K562 (cell line): Measurements from ENCODE around the gene TANC1. TPM values are rescaled to one million over a fixed set of nuclear protein-coding genes. Genes with fewer than 3 reads are reported as not detected.
A peak's percentile ranks its signal among the peaks of the same experiment; 100 is the strongest.

Source experiments
- BHLHE40 ChIP-seq: IDR thresholded peaks from 2 replicates; pipeline ENCODE4 v1.6.1; 2011; ENCODE audit warnings: low read length, improper control_type of control experiment
- CBFA2T2 ChIP-seq: fragments of 450-650 bp; conservative IDR thresholded peaks from 2 replicates; pipeline ENCODE4 v1.6.1; 2017; ENCODE audit warnings: mild to moderate bottlenecking
- CCNT2 ChIP-seq: IDR thresholded peaks from 2 replicates; pipeline ENCODE4 v1.6.1; 2011; ENCODE audit warnings: borderline replicate concordance, low read depth, mild to moderate bottlenecking, moderate library complexity, mixed read lengths, low read length; ENCODE audit not compliant: insufficient read length; ENCODE audit errors: extremely low read depth
- CXXC5 ChIP-seq: fragments of 250-450 bp; sonication (Bioruptor Pico); IDR thresholded peaks from 2 replicates; pipeline ENCODE4 v1.8.0; 2022; ENCODE audit warnings: inconsistent platforms, mild to moderate bottlenecking, moderate library complexity
- E2F3 ChIP-seq: fragments of 250-450 bp; sonication (Bioruptor Pico); IDR thresholded peaks from 2 replicates; pipeline ENCODE4 v1.4.0; 2020; ENCODE audit warnings: mild to moderate bottlenecking
- E2F8 ChIP-seq: fragments of 450-650 bp; IDR thresholded peaks from 2 replicates; pipeline ENCODE4 v1.7.1; 2018; ENCODE audit warnings: mild to moderate bottlenecking, low read depth; ENCODE audit not compliant: partially characterized antibody
- FOXM1 ChIP-seq, 2 experiments: fragments of 450-650 bp in 1 of 2; sonication (generic) in 1 of 2; formaldehyde crosslinking in 1 of 2; IDR thresholded peaks; 2 replicates each; pipeline versions ENCODE4 v1.6.1 to v1.9.0; 2017 to 2022; ENCODE audit warnings: low read depth in 2 of 2, mild to moderate bottlenecking in 2 of 2, missing genetic modification reagents in 1 of 2, moderate library complexity in 1 of 2
- HDAC2 ChIP-seq: fragments of 450-650 bp; IDR thresholded peaks from 2 replicates; pipeline ENCODE4 v1.6.1; 2016; ENCODE audit warnings: mild to moderate bottlenecking
- HEY1 ChIP-seq: fragments of 250-450 bp; sonication (Bioruptor Pico); IDR thresholded peaks from 2 replicates; pipeline ENCODE4 v1.5.0; 2020; ENCODE audit warnings: mild to moderate bottlenecking, moderate library complexity, borderline replicate concordance
- HMG20A ChIP-seq: fragments of 450-650 bp; formaldehyde crosslinking; conservative IDR thresholded peaks from 2 replicates; pipeline ENCODE4 v1.4.0; 2020; ENCODE audit warnings: mild to moderate bottlenecking, mixed read lengths
- KDM1A ChIP-seq, 2 experiments: fragments of 450-650 bp; IDR thresholded peaks; 2 replicates each; pipeline ENCODE4 v1.6.1; 2016; ENCODE audit warnings: mild to moderate bottlenecking in 2 of 2
- MAFG ChIP-seq: fragments of 450-650 bp; conservative IDR thresholded peaks from 2 replicates; pipeline ENCODE4 v1.6.1; 2016; ENCODE audit warnings: missing genetic modification characterization, missing compliant biosample characterization
- MEF2D ChIP-seq: conservative IDR thresholded peaks from 2 replicates; pipeline ENCODE4 v1.6.1; 2016; ENCODE audit warnings: low read depth, missing genetic modification characterization, missing compliant biosample characterization
- MTA1 ChIP-seq: fragments of 450-650 bp; IDR thresholded peaks from 2 replicates; pipeline ENCODE4 v1.6.1; 2017; ENCODE audit warnings: borderline replicate concordance
- NCOR1 ChIP-seq: fragments of 450-650 bp; IDR thresholded peaks from 2 replicates; pipeline ENCODE4 v1.6.1; 2016; ENCODE audit warnings: mild to moderate bottlenecking, moderate library complexity
- NKRF ChIP-seq: fragments of 450-650 bp; IDR thresholded peaks from 2 replicates; pipeline ENCODE4 v1.6.1; 2016; ENCODE audit warnings: borderline replicate concordance
- PYGO2 ChIP-seq: fragments of 450-650 bp; IDR thresholded peaks from 2 replicates; pipeline ENCODE4 v1.6.1; 2016; ENCODE audit warnings: mild to moderate bottlenecking, missing genetic modification characterization, moderate library complexity, missing compliant biosample characterization
- RCOR1 ChIP-seq, 2 experiments: IDR thresholded peaks; 2 replicates each; pipeline ENCODE4 v1.6.1; 2012; ENCODE audit warnings: low read depth in 2 of 2, low read length in 2 of 2, borderline replicate concordance in 1 of 2, improper control_type of control experiment in 1 of 2
- SMAD4 ChIP-seq: fragments of 250-450 bp; sonication (Bioruptor Pico); conservative IDR thresholded peaks from 2 replicates; pipeline ENCODE4 v1.8.0; 2021; ENCODE audit warnings: inconsistent platforms, mild to moderate bottlenecking, moderate library complexity
- TAL1 ChIP-seq: fragments of 450-650 bp; IDR thresholded peaks from 2 replicates; pipeline ENCODE4 v1.6.1; 2016; ENCODE audit warnings: mild to moderate bottlenecking
- TBL1XR1 ChIP-seq, 2 experiments: IDR thresholded peaks; 2 replicates each; pipeline ENCODE4 v1.6.1; 2012; ENCODE audit warnings: improper control_type of control experiment in 2 of 2, low read length in 2 of 2, mild to moderate bottlenecking in 1 of 2
- ZNF324 ChIP-seq: fragments of 250-450 bp; sonication (Bioruptor Pico); IDR thresholded peaks from 2 replicates; pipeline ENCODE4 v1.4.0; 2020; ENCODE audit warnings: mild to moderate bottlenecking
- ZSCAN29 ChIP-seq: fragments of 450-650 bp; IDR thresholded peaks from 2 replicates; pipeline ENCODE4 v1.6.1; 2017
- polyA plus RNA-seq, 8 experiments: library from polyadenylated mRNA; depleted of rRNA in 4 of 8; stranded (reverse) in 5 of 8; unstranded in 3 of 8; fragments of >200 nt; fragmentation: Nextera tagmentation in 2 of 8; fragmentation: Illumina TruSeq in 1 of 8; extraction: Ambion mirVana in 2 of 8; extraction: Trizol in 1 of 8; gene quantifications; 2 replicates each; pipeline versions ENCODE4 v1.2.1 to v1.2.3, GENCODE V29; 2011 to 2014; ENCODE audit warnings: inconsistent platforms in 1 of 8, missing spikeins in 1 of 8
- total RNA-seq, 7 experiments: library from RNA; depleted of rRNA in 6 of 7; stranded (reverse); fragments of >200 nt in 6 of 7; fragmentation: Illumina TruSeq in 2 of 7; extraction: Trizol in 2 of 7; gene quantifications; 2 replicates each; pipeline versions ENCODE4 v1.2.1 to v1.2.3, GENCODE V29; 2011 to 2021; ENCODE audit warnings: low replicate concordance in 1 of 7
- TF ChIP-seq, protein P1 (sequence below): IDR thresholded peaks from 2 replicates; pipeline ENCODE4 v1.6.1; 2012; ENCODE audit warnings: low read depth, low read length, improper control_type of control experiment, borderline replicate concordance

TANC1 gene
- total and polyA plus RNA-seq, 9 of the 15 experiments (the other 6 are each of a cell fraction or from before 2014, with no cell fraction given) = under 0.01 to 0.20 (median 0.07) TPM; not detected in 1

- TF ChIP-seq CCNT2 = peak; percentile 25
- TF ChIP-seq KDM1A (IDR thresholded peaks at IDR 0.05) = peak; percentile 53 to 68
- no peak for TF ChIP-seq ZNF324 (CRISPR knock-in tag)
- 0 out of 2 replicates have a peak, but pooled peaks have one; percentile 27 for TF ChIP-seq MAFG
- TF ChIP-seq HEY1 (CRISPR knock-in tag) = peak; percentile 77
- peak; percentile 77; the same call in 1 of the 2 replicates for TF ChIP-seq HMG20A
- peak; percentile 71; the same call in 1 of the 2 replicates for TF ChIP-seq FOXM1 (IDR thresholded peaks at IDR 0.05; ENCODE audit: low read depth)
- no peak for TF ChIP-seq FOXM1 (CRISPR knock-in tag; IDR thresholded peaks at IDR 0.05; ENCODE audit: low read depth)
- TF ChIP-seq SMAD4 (CRISPR knock-in tag) = peak; percentile 47; the same call in 1 of the 2 replicates
- no peak for TF ChIP-seq ZSCAN29
- TF ChIP-seq NKRF = no peak
- TF ChIP-seq PYGO2 (tag) = peak; percentile 80
- peak in 1 of 2 experiments; percentile 75; a peak in 2 of 4 replicates for TF ChIP-seq TBL1XR1 (IDR thresholded peaks at IDR 0.05; ENCODE audit: low read length in 2 of 2)
- TF ChIP-seq HDAC2 = 0 out of 2 replicates have a peak, but pooled peaks have one; percentile 63
- TF ChIP-seq CBFA2T2 = peak; percentile 82
- TF ChIP-seq E2F3 (CRISPR knock-in tag) = 0 out of 2 replicates have a peak, but pooled peaks have one; percentile 30
- TF ChIP-seq RCOR1 (IDR thresholded peaks at IDR 0.05; ENCODE audit: borderline replicate concordance in 1 of 2, low read depth in 2 of 2, low read length in 2 of 2) = peak in 1 of 2 experiments; percentile 95; a peak in 2 of 4 replicates
- TF ChIP-seq TAL1 = peak; percentile 81
- TF ChIP-seq MEF2D (tag) = peak; percentile 40; the same call in 1 of the 2 replicates
- peak; percentile 33 for TF ChIP-seq CXXC5
- TF ChIP-seq BHLHE40 = 0 out of 2 replicates have a peak, but pooled peaks have one; percentile 41
- TF ChIP-seq, protein P1, sequence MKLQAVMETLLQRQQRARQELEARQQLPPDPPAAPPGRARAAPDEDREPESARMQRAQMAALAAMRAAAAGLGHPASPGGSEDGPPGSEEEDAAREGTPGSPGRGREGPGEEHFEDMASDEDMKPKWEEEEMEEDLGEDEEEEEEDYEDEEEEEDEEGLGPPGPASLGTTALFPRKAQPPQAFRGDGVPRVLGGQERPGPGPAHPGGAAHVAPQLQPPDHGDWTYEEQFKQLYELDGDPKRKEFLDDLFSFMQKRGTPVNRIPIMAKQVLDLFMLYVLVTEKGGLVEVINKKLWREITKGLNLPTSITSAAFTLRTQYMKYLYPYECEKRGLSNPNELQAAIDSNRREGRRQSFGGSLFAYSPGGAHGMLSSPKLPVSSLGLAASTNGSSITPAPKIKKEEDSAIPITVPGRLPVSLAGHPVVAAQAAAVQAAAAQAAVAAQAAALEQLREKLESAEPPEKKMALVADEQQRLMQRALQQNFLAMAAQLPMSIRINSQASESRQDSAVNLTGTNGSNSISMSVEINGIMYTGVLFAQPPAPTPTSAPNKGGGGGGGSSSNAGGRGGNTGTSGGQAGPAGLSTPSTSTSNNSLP = peak; percentile 86; the same call in 1 of the 2 replicates
- peak; percentile 48 for TF ChIP-seq E2F8
- TF ChIP-seq MTA1 = peak; percentile 90
- peak; percentile 72 for TF ChIP-seq NCOR1
Measured at GRCh38 chr2:159130302-159130701, 161.9 kb downstream of the TANC1 start (continued).
